SHP77 treated with DMSO at 0.1 percent for 48 hours (cell line): Measurements from ENCODE around the gene SNIP1.
A peak's percentile ranks its signal among the peaks of the same experiment; 100 is the strongest.
"Not testable (repeated sequence)": the region's sequence is repeated elsewhere in the genome, so short reads cannot be mapped to it uniquely, and the experiment has no call there.

ENCODE experiments used
- DNase-seq: peaks from one replicate; lab custom pipeline; 2025; lab: John Stamatoyannopoulos, UW

Gene SNIP1

GRCh38 chr1:37559080-37559479, 5.0 kb upstream of the SNIP1 start:
- DNase-seq, result no peak

DNA sequence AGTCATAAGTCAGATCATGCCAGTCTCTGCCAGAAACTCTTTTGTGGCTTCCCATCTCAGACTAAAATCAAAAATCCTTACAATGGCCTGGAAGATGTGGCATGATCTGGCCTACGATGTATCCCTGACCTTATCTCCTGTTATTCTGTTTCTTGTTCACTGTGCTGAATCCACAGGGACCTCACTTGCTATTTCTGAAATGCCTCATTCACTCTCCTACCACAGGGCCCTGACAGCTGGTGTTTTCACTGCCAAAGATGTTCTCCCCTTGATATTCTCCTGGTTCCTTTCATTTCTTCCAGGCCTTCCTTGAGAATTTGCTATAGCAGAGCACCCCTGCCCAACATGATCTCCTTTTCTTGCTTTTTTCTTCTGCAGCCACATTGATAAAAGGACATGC, 4.3 kb upstream of the SNIP1 start:
- DNase-seq, result no peak

DNA sequence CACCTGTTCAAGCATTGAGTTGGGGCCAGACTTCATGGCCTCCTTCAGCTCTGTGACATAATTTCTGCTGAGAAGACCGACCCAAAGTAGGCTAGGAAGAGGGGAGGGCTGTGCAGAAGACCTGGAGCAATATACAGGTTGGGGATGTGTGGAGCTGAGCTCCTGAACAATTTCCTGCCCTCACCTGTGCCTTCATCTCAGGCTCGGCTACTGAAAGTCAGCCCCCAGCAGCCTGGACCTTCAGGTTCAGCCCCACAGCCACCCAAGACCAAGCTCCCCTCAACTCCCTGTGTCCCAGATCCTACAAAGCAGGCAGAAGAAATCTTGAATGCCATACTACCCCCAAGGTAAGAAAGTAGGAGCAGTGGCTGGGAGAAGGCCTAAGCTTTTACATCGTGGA, 3.3 kb upstream of the SNIP1 start:
- DNase-seq, result no peak

- DNase-seq, result peak; percentile 71
Observed at GRCh38 chr1:37556712-37557196, 2.7 kb upstream of the SNIP1 start, which contains the start of gene DNALI1. TSS of gene DNALI1 (plus strand) at chr1:37556940. CDS start at chr1:37556995, 55 bp downstream.

DNA sequence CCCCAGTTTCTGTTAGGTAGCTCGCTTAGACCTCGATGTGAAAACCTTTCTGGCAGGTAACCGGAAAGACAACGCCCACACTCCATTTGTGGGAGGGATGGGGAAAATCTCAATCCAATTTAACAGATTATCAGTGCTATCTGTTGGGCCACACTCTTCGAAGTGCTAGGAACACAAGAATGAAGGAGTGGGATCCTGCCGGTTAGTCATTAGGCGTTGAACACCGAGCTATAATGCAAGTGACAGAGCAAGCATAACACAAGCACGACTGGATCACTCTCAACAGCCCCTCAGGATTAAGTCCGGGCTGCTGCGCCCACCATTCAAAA, 531 bp downstream of the SNIP1 start:
- DNase-seq, result no peak

GRCh38 chr1:37549341-37549740, 4.8 kb downstream of the SNIP1 start:
- no peak for DNase-seq

- DNase-seq, result no peak
Observed at GRCh38 chr1:37545019-37545418, 9.1 kb downstream of the SNIP1 start.

DNA sequence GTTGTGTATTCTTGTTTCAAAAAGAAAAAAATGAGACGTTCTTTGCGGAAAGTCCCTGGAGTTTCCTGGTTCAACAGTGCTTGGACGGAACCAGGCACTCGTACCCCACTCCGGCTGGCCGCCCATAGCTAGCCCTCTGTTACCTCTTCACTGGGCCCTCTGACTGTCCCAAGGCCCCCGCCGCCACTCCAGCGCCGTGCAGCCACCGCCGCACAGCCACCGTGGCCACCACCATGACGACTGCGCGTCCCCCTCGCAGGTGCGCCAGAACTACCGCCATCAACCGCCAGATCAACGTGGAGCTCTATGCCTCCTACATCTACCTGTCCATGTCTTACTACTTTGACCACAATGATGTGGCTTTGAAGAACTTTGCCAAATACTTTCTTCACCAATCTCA, 9.6 kb downstream of the SNIP1 start:
- no peak for DNase-seq

DNA sequence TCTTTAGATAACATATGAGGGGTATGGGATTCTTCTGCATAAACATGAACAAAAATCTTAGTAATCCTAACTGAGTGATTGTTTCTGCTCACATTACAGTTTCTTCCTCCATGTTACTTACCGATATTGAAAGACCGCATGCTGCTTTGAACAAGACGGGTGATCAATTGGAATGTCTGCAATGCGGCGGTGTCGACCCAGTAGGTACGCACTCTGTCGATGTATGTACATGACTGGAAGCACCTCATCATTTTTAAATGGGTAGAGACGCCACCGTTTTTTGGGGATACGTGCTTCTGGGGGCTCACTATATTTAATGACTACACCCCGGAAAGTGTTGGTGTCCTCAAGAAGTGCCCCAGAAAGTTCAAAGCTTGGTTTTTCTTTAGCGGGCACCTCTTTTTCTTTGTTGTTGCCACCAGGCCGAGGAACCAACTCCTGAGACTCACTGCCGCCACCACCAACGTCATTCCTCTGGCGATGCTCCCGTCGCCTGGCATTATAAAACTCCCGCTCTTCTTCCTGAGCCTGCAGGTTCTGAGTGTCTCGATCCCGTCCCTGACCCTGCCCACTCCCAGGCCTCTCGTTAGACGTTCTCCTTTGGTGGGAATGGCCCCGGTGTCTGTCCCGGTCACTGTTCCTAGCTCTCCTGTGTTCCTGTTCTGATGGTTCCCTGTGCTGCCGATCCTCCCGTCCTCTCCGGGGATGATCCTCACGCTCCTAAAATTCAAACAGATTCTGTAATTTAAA, 13.9 kb downstream of the SNIP1 start:
- DNase-seq, result no peak

DNA sequence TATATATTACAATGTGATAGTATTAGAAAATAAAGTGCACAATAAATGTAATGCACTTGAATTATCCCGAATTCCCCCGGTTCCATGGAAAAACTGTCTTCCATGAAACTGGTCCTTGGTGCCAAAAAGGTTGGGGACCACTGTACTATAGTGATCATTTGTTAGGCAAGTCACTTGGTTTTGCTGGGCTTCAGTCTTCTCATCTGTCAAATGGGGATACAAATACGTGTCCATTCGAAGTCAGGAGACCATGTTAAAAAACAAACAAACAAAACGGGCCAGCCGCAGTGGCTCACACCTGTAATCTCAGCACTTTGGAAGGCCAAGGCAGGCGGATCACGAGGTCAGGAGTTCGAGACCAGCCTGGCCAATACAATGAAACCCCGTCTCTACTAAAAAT, 14.9 kb downstream of the SNIP1 start:
- DNase-seq, result not testable (repeated sequence)

- DNase-seq, result no peak
Observed at GRCh38 chr1:37537378-37537777, 16.7 kb downstream of the SNIP1 start.

DNA sequence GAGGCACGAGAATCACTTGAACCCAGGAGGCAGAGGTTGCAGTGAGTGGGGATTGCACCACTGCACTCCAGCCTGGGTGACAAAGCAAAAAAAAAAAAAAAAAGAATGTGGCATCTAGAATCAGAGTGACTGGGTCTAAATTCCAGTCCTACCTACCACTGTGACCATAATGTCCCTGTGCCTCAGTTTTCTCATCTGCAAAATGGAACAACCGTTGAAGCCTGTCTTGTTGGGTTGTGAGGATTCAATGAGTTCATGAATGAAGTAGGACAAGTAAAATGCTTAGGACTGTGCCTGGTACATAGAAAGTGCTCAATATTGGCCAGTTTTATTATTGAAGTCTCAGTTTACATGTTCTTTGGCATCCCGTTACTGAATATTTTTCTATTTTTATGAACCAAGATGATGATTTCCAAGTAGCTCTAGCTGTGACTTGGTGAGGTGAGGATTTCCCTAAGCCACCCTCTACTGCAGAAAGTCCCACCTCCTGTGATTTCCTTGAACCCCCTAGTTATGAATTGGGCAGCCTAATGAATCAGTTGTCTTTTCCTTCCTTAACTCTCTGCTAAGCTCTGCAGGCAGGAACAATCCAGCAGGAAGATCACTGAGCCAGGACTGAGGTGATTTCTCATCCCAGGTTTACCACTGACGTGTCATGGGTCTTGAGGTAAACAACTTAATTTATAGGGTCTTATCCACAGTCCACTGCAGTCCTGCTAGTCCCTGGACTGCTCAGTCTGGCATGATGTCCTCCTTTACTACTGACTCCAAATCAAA, 20.6 kb downstream of the SNIP1 start:
- no peak for DNase-seq

DNA sequence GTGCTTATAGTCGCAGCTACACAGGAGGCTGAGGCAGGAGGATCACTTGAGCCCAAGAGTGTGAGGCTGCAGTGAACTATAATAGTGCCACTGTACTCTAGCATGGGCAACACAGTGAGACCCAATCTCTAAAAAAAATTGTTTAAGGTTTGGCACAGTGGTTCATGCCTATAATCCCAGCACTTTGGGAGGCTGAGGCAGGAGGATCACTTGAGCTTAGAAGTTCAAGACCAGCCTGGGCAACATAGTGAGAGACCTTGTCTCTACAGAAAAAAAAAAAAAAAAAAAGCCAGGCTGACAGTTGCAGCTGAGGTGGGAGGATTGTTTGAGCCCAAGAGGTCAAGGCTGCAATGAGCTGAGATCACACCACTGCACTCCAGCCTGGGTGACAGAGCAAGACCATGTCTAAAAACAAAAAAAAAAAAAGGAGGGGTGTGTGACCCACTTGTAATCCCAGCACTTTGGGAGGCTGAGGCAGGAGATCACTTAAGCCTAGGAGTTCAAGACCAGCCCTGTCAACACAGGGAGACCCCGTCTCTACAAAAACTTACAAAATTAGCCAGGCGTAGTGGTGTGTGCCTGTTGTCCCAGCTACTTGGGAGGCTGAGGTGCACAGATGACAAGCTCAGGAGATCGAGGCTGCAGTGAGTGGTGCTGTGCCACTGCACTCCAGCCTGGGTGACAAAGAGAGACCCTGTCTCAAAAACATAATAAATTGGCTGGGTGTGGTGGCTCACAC, 21.5 kb downstream of the SNIP1 start:
- DNase-seq, result not testable (repeated sequence)

- DNase-seq, result not testable (repeated sequence)
Observed at GRCh38 chr1:37529888-37530287, 24.2 kb downstream of the SNIP1 start.

DNA sequence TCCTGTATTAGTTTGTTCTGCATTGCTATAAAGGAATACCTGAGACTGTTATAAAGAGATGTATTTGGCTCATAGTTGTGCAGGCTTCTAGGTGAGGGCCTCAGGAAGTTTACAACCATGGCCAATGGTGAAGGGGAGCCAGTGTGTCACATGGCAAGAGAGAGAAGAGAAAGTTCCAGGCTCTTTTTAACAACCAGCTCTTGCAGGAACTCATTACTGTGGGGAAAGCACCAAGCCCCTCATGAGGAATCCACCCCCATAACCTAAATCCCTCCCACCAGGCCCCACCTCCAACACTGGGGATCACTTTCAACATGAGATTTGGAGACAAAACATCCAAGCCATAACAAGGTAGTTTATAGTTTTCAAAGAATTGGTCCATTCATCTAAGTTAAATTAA, 34.5 kb downstream of the SNIP1 start:
- no peak for DNase-seq

DNA sequence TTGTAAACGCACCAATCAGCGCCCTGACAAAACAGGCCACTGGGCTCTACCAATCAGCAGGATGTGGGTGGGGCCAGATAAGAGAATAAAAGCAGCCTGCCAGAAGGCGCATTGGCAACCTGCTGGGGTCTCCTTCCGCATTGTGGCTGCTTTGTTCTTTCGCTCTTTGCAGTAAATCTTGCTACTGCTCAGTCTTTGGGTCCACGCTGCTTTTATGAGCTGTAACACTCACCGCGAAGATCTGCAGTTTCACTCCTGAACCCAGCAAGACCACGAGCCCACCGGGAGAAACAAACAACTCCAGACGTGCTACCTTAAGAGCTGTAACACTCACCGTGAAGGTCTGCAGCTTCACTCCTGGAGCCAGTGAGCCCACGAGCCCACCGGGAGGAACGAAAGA, 35.2 kb downstream of the SNIP1 start:
- not testable (repeated sequence) for DNase-seq

DNA sequence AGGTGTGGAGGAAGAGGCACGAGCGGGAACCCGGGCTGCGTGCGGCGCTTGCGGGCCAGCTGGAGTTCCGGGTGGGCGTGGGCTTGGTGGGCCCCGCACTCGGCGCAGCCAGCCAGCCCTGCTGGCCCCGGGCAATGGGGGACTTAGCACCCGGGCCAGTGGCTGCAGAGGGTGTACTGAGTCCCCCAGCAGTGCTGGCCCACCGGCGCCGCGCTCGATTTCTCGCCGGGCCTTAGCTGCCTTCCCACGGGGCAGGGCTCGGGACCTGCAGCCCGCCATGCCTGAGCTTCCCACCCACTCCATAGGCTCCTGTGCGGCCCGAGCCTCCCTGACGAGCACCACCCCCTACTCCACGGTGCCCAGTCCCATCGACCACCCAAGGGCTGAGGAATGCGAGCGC, 35.9 kb downstream of the SNIP1 start:
- not testable (repeated sequence) for DNase-seq

DNA sequence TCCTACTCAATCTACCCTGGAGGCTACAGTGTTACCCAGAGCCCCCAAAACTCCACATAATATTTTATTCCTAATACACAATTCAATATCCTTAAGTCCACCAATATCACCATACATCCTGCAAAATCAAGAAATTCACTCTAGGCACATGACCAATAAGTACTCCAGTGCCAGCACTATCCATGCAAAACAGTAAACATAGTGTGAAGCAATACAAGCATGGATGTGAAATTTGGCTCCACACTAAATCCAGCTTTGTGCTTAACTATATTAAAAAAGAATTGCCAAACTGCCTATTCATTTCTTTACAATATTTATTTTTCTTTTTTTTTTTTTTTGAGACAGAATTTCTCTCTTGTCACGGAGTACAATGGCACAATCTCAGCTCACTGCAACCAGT, 36.5 kb downstream of the SNIP1 start:
- DNase-seq, result no peak

DNA sequence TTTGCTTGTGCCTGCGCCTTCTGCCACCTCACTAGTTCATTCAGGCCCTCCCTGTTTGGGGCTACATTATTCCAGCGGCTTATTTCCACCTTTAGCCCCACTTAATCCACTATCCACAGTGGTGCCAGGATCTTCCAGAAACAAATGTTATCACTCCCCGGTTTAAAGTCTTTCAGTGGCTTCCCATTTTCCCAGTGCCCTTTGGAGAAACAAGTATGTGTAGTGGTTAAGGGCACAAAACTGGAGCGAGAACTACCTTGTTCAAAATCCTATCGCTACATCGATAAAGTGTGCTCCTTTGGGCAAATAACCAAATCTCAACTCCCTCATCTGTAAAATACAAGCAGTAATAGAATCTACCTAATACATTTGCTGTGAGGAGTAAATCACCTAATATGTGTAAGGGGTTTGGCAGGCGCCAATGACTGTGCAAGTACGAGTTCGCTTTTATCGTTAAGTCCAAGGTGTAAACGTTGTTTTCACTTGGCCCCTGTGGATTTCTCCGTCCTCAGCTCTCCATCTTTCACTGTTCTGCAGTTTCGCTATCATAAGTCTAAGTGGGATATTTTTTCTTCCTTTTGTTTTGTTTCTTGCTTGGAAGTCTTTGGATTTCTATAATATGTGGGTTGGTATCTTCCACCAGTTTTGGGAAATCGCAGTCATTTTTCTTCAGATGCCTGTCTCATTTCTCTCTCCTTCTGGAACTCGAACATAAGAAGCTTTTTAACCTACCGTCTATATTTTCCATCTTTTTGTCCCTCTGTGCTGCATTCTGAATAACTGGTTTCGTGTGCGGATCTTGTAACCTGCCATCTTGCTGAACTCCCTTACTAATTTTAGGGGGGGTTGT, 38.7 kb downstream of the SNIP1 start:
- DNase-seq, result peak; percentile 46

GRCh38 chr1:37514350-37515184, 39.5 kb downstream of the SNIP1 start, which contains the start of gene MEAF6:
TSS of gene MEAF6 (minus strand) at chr1:37514766. CDS start at chr1:37514746, 20 bp downstream.
- peak; percentile 68 for DNase-seq
